ENCODE measurements around the gene PHRF1. TPM values are rescaled to one million over a fixed set of nuclear protein-coding genes. Genes with fewer than 3 reads are reported as not detected.
A peak's percentile ranks its signal among the peaks of the same experiment; 100 is the strongest.

The PHRF1 gene
- total and polyA plus RNA-seq, 2 donors from 2014 or later = 7.5 to 30.9 TPM

GRCh38 chr11:563812-564578, 12.3 kb upstream of the PHRF1 start:
- Histone ChIP-seq H3K9ac (ENCODE audit: low read length in 3 of 3) (no peak overlapping the region), H3K9me3 (ENCODE audit: control insufficient read depth in 2 of 3, insufficient read depth in 1 of 3, low read length in 3 of 3) (no peaks in the 10 kb centered on the region), H3K27ac (ENCODE audit: low read depth in 2 of 2, low read length in 2 of 2) (no peak overlapping the region), H3K36me3 (ENCODE audit: control insufficient read depth in 2 of 3, insufficient read depth in 3 of 3, low read length in 3 of 3) (peaks cover 0 to 4% (median 0%) of the 10 kb centered on the region in 3 donors), H3K27me3 (ENCODE audit: control insufficient read depth, insufficient read depth, low read length) (no peaks in the 10 kb centered on the region), H3K4me1 (ENCODE audit: control insufficient read depth in 2 of 3, insufficient read depth in 2 of 3, low read depth in 1 of 3, low read length in 3 of 3) (peaks cover 0 to 42% (median 9%) of the 10 kb centered on the region in 3 donors), H3K4me3 (ENCODE audit: low read length in 3 of 3) (no peak overlapping the region)
- DNase-seq (peak in 1 of 5 donors; percentile 65), FAIRE-seq (no peak)
- no peak for TF ChIP-seq CTCF (IDR thresholded peaks at IDR 0.05; ENCODE audit: borderline replicate concordance, extremely low read depth, insufficient read depth)
- intact Hi-C loops (cut with DNase I) = no loop called here

GRCh38 chr11:565921-566509, 10.3 kb upstream of the PHRF1 start:
- DNase-seq (peak in 1 of 5 donors; percentile 75), FAIRE-seq (no peak)
- Histone ChIP-seq H3K9ac (ENCODE audit: low read length in 3 of 3) (peak overlapping the region in 1 of 3 donors; percentile 34), H3K9me3 (ENCODE audit: control insufficient read depth in 2 of 3, insufficient read depth in 1 of 3, low read length in 3 of 3) (no peaks in the 10 kb centered on the region), H3K4me1 (ENCODE audit: control insufficient read depth in 2 of 3, insufficient read depth in 2 of 3, low read depth in 1 of 3, low read length in 3 of 3) (peaks cover 0 to 36% (median 5%) of the 10 kb centered on the region in 3 donors), H3K36me3 (ENCODE audit: control insufficient read depth in 2 of 3, insufficient read depth in 3 of 3, low read length in 3 of 3) (peaks cover 0 to 4% (median 0%) of the 10 kb centered on the region in 3 donors), H3K4me3 (ENCODE audit: low read length in 3 of 3) (no peak overlapping the region), H3K27me3 (ENCODE audit: control insufficient read depth, insufficient read depth, low read length) (no peaks in the 10 kb centered on the region), H3K27ac (ENCODE audit: low read depth in 2 of 2, low read length in 2 of 2) (peak overlapping the region in 1 of 2 donors; percentile 22)
- intact Hi-C loops (cut with DNase I) = no loop called here
- no peak for TF ChIP-seq CTCF (IDR thresholded peaks at IDR 0.05; ENCODE audit: borderline replicate concordance, extremely low read depth, insufficient read depth)

GRCh38 chr11:567011-567628, 9.2 kb upstream of the PHRF1 start:
- Histone ChIP-seq H3K4me3 (ENCODE audit: low read length in 3 of 3) (no peak overlapping the region), H3K9ac (ENCODE audit: low read length in 3 of 3) (peak overlapping the region in 1 of 3 donors; percentile 55)
- no peak for FAIRE-seq

More at GRCh38 chr11:567011-567628, 9.2 kb upstream of the PHRF1 start:
- H3K9me3 ChIP-seq (ENCODE audit: control insufficient read depth in 2 of 3, insufficient read depth in 1 of 3, low read length in 3 of 3) = no peaks in the 10 kb centered on the region
- DNase-seq = peak in 1 of 5 donors; percentile 73
- TF ChIP-seq CTCF (IDR thresholded peaks at IDR 0.05; ENCODE audit: borderline replicate concordance, extremely low read depth, insufficient read depth) = no peak
- peaks cover 0 to 29% (median 5%) of the 10 kb centered on the region in 3 donors for H3K4me1 ChIP-seq (ENCODE audit: control insufficient read depth in 2 of 3, insufficient read depth in 2 of 3, low read depth in 1 of 3, low read length in 3 of 3)
- H3K36me3 ChIP-seq (ENCODE audit: control insufficient read depth in 2 of 3, insufficient read depth in 3 of 3, low read length in 3 of 3) = peaks cover 0 to 4% (median 0%) of the 10 kb centered on the region in 3 donors
- intact Hi-C loops (cut with DNase I) = no loop called here
- H3K27ac ChIP-seq (ENCODE audit: low read depth in 2 of 2, low read length in 2 of 2) = peak overlapping the region; percentile 9 to 57
- H3K27me3 ChIP-seq (ENCODE audit: control insufficient read depth, insufficient read depth, low read length) = no peaks in the 10 kb centered on the region

All from kidney (tissue), 14 donors.